HG03280 (cell line): ENCODE results near the gene TEX261.
"Not testable (repeated sequence)": the region's sequence is repeated elsewhere in the genome, so short reads cannot be mapped to it uniquely, and the experiment has no call there.

Experiments
- ATAC-seq: cut with Tn5 transposase; IDR thresholded peaks from one replicate; pipeline ENCODE4 v1.9.1; 2021; ENCODE audit warnings: mild to moderate bottlenecking, moderate library complexity; ENCODE audit not compliant: unreplicated experiment

TEX261 gene

GRCh38 chr2:71000780-71001591, 6.3 kb upstream of the TEX261 start:
- ATAC-seq: peak; percentile 94

GRCh38 chr2:70999931-71000330, 5.3 kb upstream of the TEX261 start:
- ATAC-seq: not testable (repeated sequence)

GRCh38 chr2:70999362-70999761, 4.7 kb upstream of the TEX261 start:
- ATAC-seq: no peak

- ATAC-seq: not testable (repeated sequence)
Observed at GRCh38 chr2:70998885-70999284, 4.2 kb upstream of the TEX261 start.

- peak; percentile 42 for ATAC-seq
Observed at GRCh38 chr2:70995426-70995729, 705 bp upstream of the TEX261 start.

GRCh38 chr2:70994009-70994698, 519 bp downstream of the TEX261 start:
- ATAC-seq: peak; percentile 27

GRCh38 chr2:70992945-70993853, 1.5 kb downstream of the TEX261 start:
- ATAC-seq: no peak

GRCh38 chr2:70991742-70992141, 2.9 kb downstream of the TEX261 start:
- ATAC-seq: no peak

- ATAC-seq: no peak
Observed at GRCh38 chr2:70991142-70991541, 3.5 kb downstream of the TEX261 start.

- ATAC-seq: no peak
Observed at GRCh38 chr2:70990216-70990615, 4.5 kb downstream of the TEX261 start.

GRCh38 chr2:70988726-70989648, 5.7 kb downstream of the TEX261 start:
- ATAC-seq: no peak

- no peak for ATAC-seq
Observed at GRCh38 chr2:70988151-70988550, 6.5 kb downstream of the TEX261 start.

- ATAC-seq: no peak
Observed at GRCh38 chr2:70987386-70987785, 7.3 kb downstream of the TEX261 start.

- ATAC-seq: no peak
Observed at GRCh38 chr2:70986499-70987189, 8.0 kb downstream of the TEX261 start.

GRCh38 chr2:70985956-70986355, 8.7 kb downstream of the TEX261 start:
- ATAC-seq: no peak

- ATAC-seq: no peak
Observed at GRCh38 chr2:70985283-70985688, 9.4 kb downstream of the TEX261 start.

GRCh38 chr2:70984576-70985282, 9.9 kb downstream of the TEX261 start:
- ATAC-seq: peak; percentile 93

- ATAC-seq: no peak
Observed at GRCh38 chr2:70984228-70984575, 10.5 kb downstream of the TEX261 start.

GRCh38 chr2:70983506-70984227, 11.0 kb downstream of the TEX261 start:
- no peak for ATAC-seq
